Body of pancreas (tissue), 4 donors: Measurements from ENCODE around the gene MGME1. TPM values are rescaled to one million over a fixed set of nuclear protein-coding genes. Genes with fewer than 3 reads are reported as not detected.

Experiments
- ATAC-seq: fragments of 150-250 bp; one replicate; pipeline ENCODE4 v1.9.1; 2016
- DNase-seq, 4 donors: peaks; one replicate each; pipeline ENCODE4 v3.0.0-alpha.2; 2019
- H3K27ac ChIP-seq, 4 donors: fragments of 200-600 bp; sonication (generic); 1 replicate in 3 of 4; 2 replicates in 1 of 4; pipeline versions ENCODE4 v1.5.1 to v1.6.1; 2016 to 2019; ENCODE audit warnings: mild to moderate bottlenecking in 1 of 4, mixed read lengths in 1 of 4, moderate library complexity in 1 of 4
- H3K27me3 ChIP-seq, 2 donors: fragments of 200-600 bp; sonication (generic); one replicate each; pipeline ENCODE4 v1.6.0; 2016; ENCODE audit warnings: mild to moderate bottlenecking in 1 of 2
- H3K36me3 ChIP-seq, 2 donors: fragments of 200-600 bp; sonication (generic); replicated peaks in 1 of 2; 2 replicates each; pipeline ENCODE4 v1.5.1; 2016; ENCODE audit warnings: low read depth in 2 of 2; ENCODE audit not compliant: insufficient read depth in 1 of 2
- H3K4me1 ChIP-seq: fragments of 200-600 bp; sonication (generic); one replicate; pipeline ENCODE4 v1.6.0; 2016
- H3K4me3 ChIP-seq, 2 donors: fragments of 200-600 bp; sonication (generic); 1 replicate in 1 of 2; 2 replicates in 1 of 2; pipeline ENCODE4 v1.5.1; 2016 to 2019
- H3K9me3 ChIP-seq, 3 donors: fragments of 200-600 bp; sonication (generic); 1 replicate in 2 of 3; 2 replicates in 1 of 3; pipeline ENCODE4 v1.5.1; 2016
- POLR2A ChIP-seq, 3 donors: fragments of 450-650 bp; IDR thresholded peaks; one replicate each; pipeline ENCODE4 v1.6.1; 2016; ENCODE audit warnings: antibody characterized with exemption in 3 of 3, mild to moderate bottlenecking in 2 of 3
- WGBS, 2 donors: methylation state at CpG; one replicate each; pipeline ENCODE4 v1.1.5; 2017; 5-methylcytosine and 5-hydroxymethylcytosine counted together
- intact Hi-C: fragments of 100-400 bp; cut with DNase I; formaldehyde crosslinking; loops from one replicate; pipeline ENCODE4 v1.15.1; 2023
- total RNA-seq, 2 donors: library from RNA; depleted of rRNA; stranded (reverse); fragments of >200 nt; gene quantifications; one replicate each; pipeline ENCODE4 v1.1.0, GENCODE V29; 2016
- TF ChIP-seq, protein P1 (sequence below), 7 experiments: fragments of 450-650 bp in 4 of 7; fragments of 200-600 bp in 3 of 7; sonication (generic) in 3 of 7; IDR thresholded peaks; one replicate each; pipeline ENCODE4 v1.5.1; 2016 to 2019; ENCODE audit warnings: antibody characterized with exemption in 7 of 7

MGME1 gene
- total RNA-seq, 2 donors from 2014 or later = 3.0 to 6.5 TPM

DNA sequence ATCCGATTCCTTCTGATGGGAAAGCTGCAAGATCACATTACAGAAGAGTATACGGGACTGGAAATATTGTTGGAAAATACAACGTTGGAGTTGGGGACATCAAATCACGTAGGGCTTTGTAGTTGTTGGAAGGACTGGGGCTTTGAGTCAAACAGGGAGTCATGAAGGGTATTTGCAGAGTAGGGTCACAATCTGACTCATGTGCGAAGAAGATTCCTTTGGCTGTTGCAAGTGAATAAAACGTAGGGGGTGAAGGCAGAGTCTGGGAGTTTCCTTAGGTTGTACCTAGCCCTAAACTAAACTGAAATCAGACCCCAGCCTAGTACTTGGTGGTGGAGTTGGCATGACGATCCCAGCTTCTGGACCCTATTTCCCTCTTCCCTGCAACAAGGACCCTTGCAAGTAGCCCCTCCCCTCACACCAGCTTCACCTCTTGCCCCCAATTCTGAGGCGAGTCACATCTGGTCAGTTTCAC is 32.5 kb upstream of the MGME1 start:
- Histone ChIP-seq H3K9me3 (no peaks in the 10 kb centered on the region), H3K27ac (peak overlapping the region in 3 of 4 donors; percentile 14 to 38 (median 34)), H3K27me3 (no peaks in the 10 kb centered on the region), H3K4me3 (no peak overlapping the region), H3K4me1 (peaks cover 24% of the 10 kb centered on the region), H3K36me3 (peaks cover 0 to 2% of the 10 kb centered on the region in 2 donors)
- ATAC-seq = no peak
- TF ChIP-seq, protein P1, sequence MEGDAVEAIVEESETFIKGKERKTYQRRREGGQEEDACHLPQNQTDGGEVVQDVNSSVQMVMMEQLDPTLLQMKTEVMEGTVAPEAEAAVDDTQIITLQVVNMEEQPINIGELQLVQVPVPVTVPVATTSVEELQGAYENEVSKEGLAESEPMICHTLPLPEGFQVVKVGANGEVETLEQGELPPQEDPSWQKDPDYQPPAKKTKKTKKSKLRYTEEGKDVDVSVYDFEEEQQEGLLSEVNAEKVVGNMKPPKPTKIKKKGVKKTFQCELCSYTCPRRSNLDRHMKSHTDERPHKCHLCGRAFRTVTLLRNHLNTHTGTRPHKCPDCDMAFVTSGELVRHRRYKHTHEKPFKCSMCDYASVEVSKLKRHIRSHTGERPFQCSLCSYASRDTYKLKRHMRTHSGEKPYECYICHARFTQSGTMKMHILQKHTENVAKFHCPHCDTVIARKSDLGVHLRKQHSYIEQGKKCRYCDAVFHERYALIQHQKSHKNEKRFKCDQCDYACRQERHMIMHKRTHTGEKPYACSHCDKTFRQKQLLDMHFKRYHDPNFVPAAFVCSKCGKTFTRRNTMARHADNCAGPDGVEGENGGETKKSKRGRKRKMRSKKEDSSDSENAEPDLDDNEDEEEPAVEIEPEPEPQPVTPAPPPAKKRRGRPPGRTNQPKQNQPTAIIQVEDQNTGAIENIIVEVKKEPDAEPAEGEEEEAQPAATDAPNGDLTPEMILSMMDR (IDR thresholded peaks at IDR 0.05) = no peak
- intact Hi-C loops = no loop called here
- DNase-seq = no peak
- 74% methylated on average over 8 of the region's 8 CpGs for WGBS, 2 donors

- Histone ChIP-seq H3K27ac (peak overlapping the region; percentile 20 to 38 (median 30)), H3K4me3 (no peak overlapping the region), H3K4me1 (peaks cover 24% of the 10 kb centered on the region), H3K27me3 (no peaks in the 10 kb centered on the region), H3K9me3 (no peaks in the 10 kb centered on the region), H3K36me3 (peaks cover 0 to 2% of the 10 kb centered on the region in 2 donors)
- ATAC-seq (peak; percentile 16), DNase-seq (peak; percentile 39 to 75 (median 63))
- WGBS, 2 donors = 46 to 48% methylated on average over 19 of the region's 19 CpGs
- TF ChIP-seq, protein P1 (IDR thresholded peaks at IDR 0.05) = no peak
- no peak for TF ChIP-seq POLR2A (IDR thresholded peaks at IDR 0.05)
- intact Hi-C loops = no loop called here
Measured at GRCh38 chr20:17936761-17937732, 31.8 kb upstream of the MGME1 start.

DNA sequence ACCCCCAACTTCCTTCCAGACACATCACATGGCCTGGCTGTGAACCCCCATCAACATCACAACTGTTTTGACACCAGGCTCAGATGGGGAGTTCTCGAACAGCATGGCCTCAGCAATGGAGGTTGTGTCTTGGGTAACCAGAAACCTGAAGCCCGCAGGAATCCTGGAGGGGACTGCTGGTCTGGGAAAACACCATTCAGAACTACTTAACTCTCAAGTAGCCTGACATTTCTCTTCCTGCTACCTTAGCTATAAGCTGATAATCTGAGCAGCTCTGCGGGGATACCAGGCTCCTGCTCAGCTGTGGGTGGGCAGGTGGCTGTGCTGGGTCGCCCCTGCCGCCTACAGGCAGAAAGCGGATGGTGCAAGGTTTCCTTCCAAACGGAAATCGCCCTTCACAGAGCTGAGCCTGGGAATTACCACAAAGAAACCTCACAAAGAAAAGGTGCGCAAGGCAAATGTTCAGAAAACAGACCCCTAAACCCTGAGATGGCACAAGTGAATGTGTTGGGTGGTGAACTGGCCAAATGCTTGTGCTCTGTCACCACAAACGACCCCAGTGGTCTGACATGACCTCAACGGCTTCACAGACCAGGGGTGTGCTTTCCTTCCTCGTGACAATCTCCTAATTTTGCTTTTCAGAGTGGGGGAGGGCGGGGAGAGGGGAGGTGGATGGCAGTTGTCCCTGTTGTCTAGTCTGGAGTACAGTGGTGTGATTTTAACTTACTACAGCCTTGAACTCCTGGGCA is 29.8 kb upstream of the MGME1 start:
- DNase-seq (peak; percentile 72 to 79 (median 76)), ATAC-seq (peak; percentile 90)
- intact Hi-C loops = no loop called here
- Histone ChIP-seq H3K9me3 (no peaks in the 10 kb centered on the region), H3K36me3 (peaks cover 0 to 16% of the 10 kb centered on the region in 2 donors), H3K27me3 (no peaks in the 10 kb centered on the region), H3K4me3 (no peak overlapping the region), H3K4me1 (peaks cover 16% of the 10 kb centered on the region), H3K27ac (no peak overlapping the region)
- TF ChIP-seq, protein P1 (IDR thresholded peaks at IDR 0.05) = peak; percentile 78 to 93 (median 89)
- no peak for TF ChIP-seq POLR2A (IDR thresholded peaks at IDR 0.05)
- 19 to 28% methylated on average over 9 to 13 of the region's 13 CpGs for WGBS, 2 donors

GRCh38 chr20:17939622-17940223 is 29.1 kb upstream of the MGME1 start:
- no peak overlapping the region for H3K4me3 ChIP-seq
- no peaks in the 10 kb centered on the region for H3K9me3 ChIP-seq
- ATAC-seq (no peak), DNase-seq (no peak)
- no peak overlapping the region for H3K27ac ChIP-seq
- 65 to 73% methylated on average over 7 of the region's 7 CpGs for WGBS, 2 donors
- intact Hi-C loops = no loop called here
- peaks cover 0 to 17% of the 10 kb centered on the region in 2 donors for H3K36me3 ChIP-seq
- peaks cover 16% of the 10 kb centered on the region for H3K4me1 ChIP-seq
- H3K27me3 ChIP-seq = no peaks in the 10 kb centered on the region
- no peak for TF ChIP-seq POLR2A (IDR thresholded peaks at IDR 0.05)
- TF ChIP-seq, protein P1 (IDR thresholded peaks at IDR 0.05) = no peak
